AG09319 (cell line): ENCODE measurements around the gene SYNE2.

Source experiments
- DNase-seq: peaks from one replicate; pipeline ENCODE4 v3.0.0-alpha.2; 2010; ENCODE audit warnings: low read depth; ENCODE audit errors: extremely low read depth
- CTCF ChIP-seq: IDR thresholded peaks from 2 replicates; pipeline ENCODE4 v1.5.1; 2011; ENCODE audit warnings: low read depth, mild to moderate bottlenecking, inconsistent platforms, low read length, moderate library complexity

The SYNE2 gene

GRCh38 chr14:64196056-64196455 lies 343.3 kb downstream of the SYNE2 start:
- no peak for TF ChIP-seq CTCF
- no peak for DNase-seq

GRCh38 chr14:64196814-64197411 lies 344.1 kb downstream of the SYNE2 start:
- no peak for TF ChIP-seq CTCF
- no peak for DNase-seq

- TF ChIP-seq CTCF: no peak
- DNase-seq: no peak
Observed at GRCh38 chr14:64197996-64198395, 345.2 kb downstream of the SYNE2 start.

- DNase-seq: no peak
- no peak for TF ChIP-seq CTCF
Observed at GRCh38 chr14:64198486-64198885, 345.7 kb downstream of the SYNE2 start.

- DNase-seq: no peak
- no peak for TF ChIP-seq CTCF
Observed at GRCh38 chr14:64200170-64200569, 347.4 kb downstream of the SYNE2 start.

- DNase-seq: no peak
- no peak for TF ChIP-seq CTCF
Observed at GRCh38 chr14:64201296-64201695, 348.5 kb downstream of the SYNE2 start.

GRCh38 chr14:64201921-64202545 lies 349.2 kb downstream of the SYNE2 start:
- no peak for TF ChIP-seq CTCF

More at GRCh38 chr14:64201921-64202545, 349.2 kb downstream of the SYNE2 start:
- DNase-seq: no peak
